Neural progenitor cell (in vitro differentiated cells): ENCODE results near the gene COL19A1. TPM values are rescaled to one million over a fixed set of nuclear protein-coding genes. Genes with fewer than 3 reads are reported as not detected.

Experiments
- DNase-seq: peaks from one replicate; pipeline ENCODE4 v3.0.0-alpha.2; 2016; ENCODE audit warnings: low spot score
- H2AFZ ChIP-seq: fragments of 200-600 bp; sonication (generic); replicated peaks from 2 replicates; pipeline ENCODE4 v1.6.1; 2016; ENCODE audit warnings: antibody characterized with exemption
- H3F3A ChIP-seq: fragments of 200-600 bp; sonication (generic); 2 replicates; pipeline ENCODE4 v1.6.1; 2016; ENCODE audit warnings: antibody characterized with exemption, low read depth
- H3K27ac ChIP-seq: fragments of 200-600 bp; sonication (generic); 2 replicates; pipeline ENCODE4 v1.5.1; 2016; ENCODE audit warnings: mild to moderate bottlenecking
- H3K27me3 ChIP-seq: fragments of 200-600 bp; sonication (generic); 2 replicates; pipeline ENCODE4 v1.6.1; 2016; ENCODE audit warnings: mild to moderate bottlenecking, moderate library complexity
- H3K36me3 ChIP-seq: fragments of 200-600 bp; sonication (generic); 2 replicates; pipeline ENCODE4 v1.5.1; 2016
- H3K4me1 ChIP-seq: fragments of 200-600 bp; sonication (generic); 2 replicates; pipeline ENCODE4 v1.6.1; 2016; ENCODE audit warnings: mixed run types
- H3K4me2 ChIP-seq: fragments of 200-600 bp; sonication (generic); 2 replicates; pipeline ENCODE4 v1.6.1; 2016
- H3K4me3 ChIP-seq: fragments of 200-600 bp; sonication (generic); 2 replicates; pipeline ENCODE4 v1.5.1; 2016
- H3K79me2 ChIP-seq: fragments of 200-600 bp; sonication (generic); 2 replicates; pipeline ENCODE4 v1.6.1; 2016; ENCODE audit warnings: low read depth
- H3K9ac ChIP-seq: fragments of 200-600 bp; sonication (generic); 2 replicates; pipeline ENCODE4 v1.6.1; 2016
- H3K9me3 ChIP-seq: fragments of 200-600 bp; sonication (generic); 2 replicates; pipeline ENCODE4 v1.5.1; 2016; ENCODE audit warnings: low read depth
- H4K20me1 ChIP-seq: fragments of 200-600 bp; sonication (generic); 2 replicates; pipeline ENCODE4 v1.6.1; 2016; ENCODE audit warnings: low read depth
- H3K27ac Mint-ChIP-seq: 3 replicates; pipeline ENCODE4 v1.8.0; 2021; ENCODE audit warnings: mixed read lengths
- H3K27me3 Mint-ChIP-seq: 2 replicates; pipeline ENCODE4 v1.8.0; 2022; ENCODE audit warnings: low read depth, mild to moderate bottlenecking, inconsistent platforms, moderate library complexity, mixed read lengths; ENCODE audit not compliant: insufficient read depth
- H3K36me3 Mint-ChIP-seq: 3 replicates; pipeline ENCODE4 v1.8.0; 2021; ENCODE audit warnings: mixed read lengths
- H3K4me1 Mint-ChIP-seq: 3 replicates; pipeline ENCODE4 v1.8.0; 2021; ENCODE audit warnings: mixed read lengths
- H3K4me3 Mint-ChIP-seq: 3 replicates; pipeline ENCODE4 v1.8.0; 2021; ENCODE audit warnings: mild to moderate bottlenecking, moderate library complexity, mixed read lengths
- H3K9me3 Mint-ChIP-seq: 3 replicates; pipeline ENCODE4 v1.8.0; 2020; ENCODE audit warnings: mixed read lengths
- EZH2 ChIP-seq: fragments of 200-600 bp; sonication (generic); IDR thresholded peaks from 2 replicates; pipeline ENCODE4 v1.6.1; 2017; ENCODE audit warnings: antibody characterized with exemption, mild to moderate bottlenecking, moderate library complexity
- EZH2phosphoT487 ChIP-seq: fragments of 200-600 bp; sonication (generic); IDR thresholded peaks from 2 replicates; pipeline ENCODE4 v1.6.1; 2017; ENCODE audit warnings: antibody characterized with exemption
- total RNA-seq: library from RNA; depleted of rRNA; stranded (reverse); fragments of >200 nt; gene quantifications from 2 replicates; pipeline ENCODE4 v1.2.3, GENCODE V29; 2015; ENCODE audit warnings: low replicate concordance
- TF ChIP-seq, protein P1 (sequence below): fragments of 200-600 bp; sonication (generic); IDR thresholded peaks from 2 replicates; pipeline ENCODE4 v1.5.1; 2017; ENCODE audit warnings: antibody characterized with exemption, mild to moderate bottlenecking

Gene COL19A1
- total RNA-seq, 1 donor from 2014 or later, result not detected

DNA sequence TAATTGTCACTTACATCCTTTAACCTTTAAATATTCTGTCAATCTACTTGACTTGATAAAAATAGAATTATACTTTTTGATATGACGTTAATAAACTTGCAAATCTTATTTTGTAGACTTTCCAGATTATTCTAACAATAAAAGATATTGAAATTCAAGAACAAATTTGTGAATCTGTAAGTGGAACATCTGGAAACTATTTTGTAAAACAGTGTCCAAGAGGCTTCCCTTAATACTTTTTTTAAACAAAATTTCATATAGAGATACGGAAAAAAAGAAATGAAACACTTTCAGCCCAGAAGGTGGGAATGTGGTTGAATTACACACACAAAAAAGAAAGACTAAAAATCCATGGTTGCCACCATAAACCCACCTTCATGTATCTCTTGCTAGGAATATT, 174.4 kb downstream of the COL19A1 start:
- Histone ChIP-seq H3K27me3 (no peaks in the 10 kb centered on the region), H3K9ac (no peak overlapping the region), H3K9me3 (no peaks in the 10 kb centered on the region), H2AFZ (no peak overlapping the region), H4K20me1 (no peaks in the 10 kb centered on the region), H3K79me2 (no peaks in the 10 kb centered on the region), H3F3A (no peaks in the 10 kb centered on the region), H3K4me3 (no peak overlapping the region), H3K4me1 (no peaks in the 10 kb centered on the region), H3K27ac (no peak overlapping the region), H3K36me3 (no peaks in the 10 kb centered on the region), H3K4me2 (no peak overlapping the region)
- H3K27me3 Mint-ChIP-seq, result no peaks in the 10 kb centered on the region
- H3K4me3 Mint-ChIP-seq, result no peak overlapping the region
- H3K27ac Mint-ChIP-seq, result no peak overlapping the region
- no peaks in the 10 kb centered on the region for H3K9me3 Mint-ChIP-seq
- no peaks in the 10 kb centered on the region for H3K4me1 Mint-ChIP-seq
- no peak for DNase-seq
- no peaks in the 10 kb centered on the region for H3K36me3 Mint-ChIP-seq
- TF ChIP-seq, protein P1, sequence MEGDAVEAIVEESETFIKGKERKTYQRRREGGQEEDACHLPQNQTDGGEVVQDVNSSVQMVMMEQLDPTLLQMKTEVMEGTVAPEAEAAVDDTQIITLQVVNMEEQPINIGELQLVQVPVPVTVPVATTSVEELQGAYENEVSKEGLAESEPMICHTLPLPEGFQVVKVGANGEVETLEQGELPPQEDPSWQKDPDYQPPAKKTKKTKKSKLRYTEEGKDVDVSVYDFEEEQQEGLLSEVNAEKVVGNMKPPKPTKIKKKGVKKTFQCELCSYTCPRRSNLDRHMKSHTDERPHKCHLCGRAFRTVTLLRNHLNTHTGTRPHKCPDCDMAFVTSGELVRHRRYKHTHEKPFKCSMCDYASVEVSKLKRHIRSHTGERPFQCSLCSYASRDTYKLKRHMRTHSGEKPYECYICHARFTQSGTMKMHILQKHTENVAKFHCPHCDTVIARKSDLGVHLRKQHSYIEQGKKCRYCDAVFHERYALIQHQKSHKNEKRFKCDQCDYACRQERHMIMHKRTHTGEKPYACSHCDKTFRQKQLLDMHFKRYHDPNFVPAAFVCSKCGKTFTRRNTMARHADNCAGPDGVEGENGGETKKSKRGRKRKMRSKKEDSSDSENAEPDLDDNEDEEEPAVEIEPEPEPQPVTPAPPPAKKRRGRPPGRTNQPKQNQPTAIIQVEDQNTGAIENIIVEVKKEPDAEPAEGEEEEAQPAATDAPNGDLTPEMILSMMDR, result no peak
- TF ChIP-seq EZH2phosphoT487 (no peak), EZH2 (no peak)

DNA sequence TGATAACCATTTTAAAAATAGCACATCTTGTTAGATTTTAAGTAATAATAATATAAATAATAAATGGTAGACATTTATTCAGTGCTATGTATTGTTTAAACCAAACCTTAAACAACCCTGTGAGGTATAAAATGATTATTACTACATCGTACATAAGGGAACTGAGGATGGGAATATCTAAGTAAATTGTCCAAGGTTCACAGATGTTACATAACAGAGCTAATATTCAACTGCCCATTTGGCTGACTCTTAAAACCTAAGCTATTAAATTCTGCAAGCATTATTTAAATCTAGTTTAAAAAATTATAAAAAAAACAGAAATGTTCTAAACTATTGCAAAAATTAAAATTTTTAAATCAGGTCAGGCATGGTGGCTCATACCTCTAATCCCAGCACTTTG, 175.1 kb downstream of the COL19A1 start:
- H3K4me1 Mint-ChIP-seq, result no peaks in the 10 kb centered on the region

DNA sequence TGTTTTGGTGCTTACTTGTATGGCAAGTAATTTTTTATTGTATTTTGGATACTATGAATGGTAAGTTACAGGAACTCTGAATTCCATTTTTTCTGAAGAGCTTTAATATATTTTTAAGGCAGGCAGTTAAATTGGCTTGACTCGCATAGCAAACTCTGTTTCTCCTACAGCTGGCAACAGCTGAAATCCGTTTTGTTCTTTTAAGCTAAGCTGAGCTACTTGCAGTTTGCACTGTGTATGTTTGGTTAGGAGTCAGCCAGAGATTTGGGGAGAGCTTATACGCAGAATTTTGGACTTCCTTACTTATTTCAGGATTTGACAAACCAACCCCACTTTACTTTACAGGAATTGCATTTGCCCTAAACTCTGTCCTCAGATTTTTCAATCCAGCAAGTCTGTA, 179.1 kb downstream of the COL19A1 start:
- H3F3A ChIP-seq, result no peaks in the 10 kb centered on the region
- no peaks in the 10 kb centered on the region for H3K36me3 ChIP-seq
- peak overlapping the region; percentile 34 for H2AFZ ChIP-seq
- H4K20me1 ChIP-seq, result no peaks in the 10 kb centered on the region
- no peak for DNase-seq
- H3K27ac ChIP-seq, result no peak overlapping the region
- Mint-ChIP-seq H3K4me1 (no peaks in the 10 kb centered on the region), H3K27me3 (no peaks in the 10 kb centered on the region), H3K4me3 (no peak overlapping the region), H3K9me3 (no peaks in the 10 kb centered on the region), H3K36me3 (no peaks in the 10 kb centered on the region), H3K27ac (no peak overlapping the region)
- no peaks in the 10 kb centered on the region for H3K79me2 ChIP-seq
- no peaks in the 10 kb centered on the region for H3K27me3 ChIP-seq
- no peak overlapping the region for H3K4me2 ChIP-seq
- H3K9me3 ChIP-seq, result no peaks in the 10 kb centered on the region
- no peak overlapping the region for H3K4me3 ChIP-seq
- TF ChIP-seq, protein P1, result no peak
- TF ChIP-seq EZH2, result no peak
- TF ChIP-seq EZH2phosphoT487, result no peak
- H3K4me1 ChIP-seq, result no peaks in the 10 kb centered on the region
- no peak overlapping the region for H3K9ac ChIP-seq

More for the DNA sequence above, 175.1 kb downstream of the COL19A1 start:
- Mint-ChIP-seq H3K4me3 (no peak overlapping the region), H3K27me3 (no peaks in the 10 kb centered on the region), H3K36me3 (no peaks in the 10 kb centered on the region), H3K27ac (no peak overlapping the region), H3K9me3 (no peaks in the 10 kb centered on the region)
- Histone ChIP-seq H3K9ac (no peak overlapping the region), H3F3A (no peaks in the 10 kb centered on the region), H3K27ac (no peak overlapping the region), H3K9me3 (no peaks in the 10 kb centered on the region), H3K4me1 (no peaks in the 10 kb centered on the region), H3K4me3 (no peak overlapping the region), H3K36me3 (no peaks in the 10 kb centered on the region), H4K20me1 (no peaks in the 10 kb centered on the region), H2AFZ (no peak overlapping the region), H3K4me2 (no peak overlapping the region), H3K79me2 (no peaks in the 10 kb centered on the region), H3K27me3 (no peaks in the 10 kb centered on the region)
- TF ChIP-seq, protein P1, result no peak
- no peak for TF ChIP-seq EZH2phosphoT487
- TF ChIP-seq EZH2, result no peak
- no peak for DNase-seq
